ENCODE data around the gene TFAP2C.

- no peak for TF ChIP-seq CTCF (IDR thresholded peaks at IDR 0.05)
- no peak for TF ChIP-seq EP300 (IDR thresholded peaks at IDR 0.05)
- TF ChIP-seq POLR2A (IDR thresholded peaks at IDR 0.05): no peak
- no peak for TF ChIP-seq POLR2AphosphoS5 (IDR thresholded peaks at IDR 0.05)
These were observed 35.7 kb downstream of the TFAP2C start for GRCh38 chr20:56664796-56665195.
